ENCODE results near the gene BCL11A. TPM values are rescaled to one million over a fixed set of nuclear protein-coding genes. Genes with fewer than 3 reads are reported as not detected.

Gene BCL11A
- total RNA-seq, 1 experiment from 2014 or later = 91.4 TPM

DNA sequence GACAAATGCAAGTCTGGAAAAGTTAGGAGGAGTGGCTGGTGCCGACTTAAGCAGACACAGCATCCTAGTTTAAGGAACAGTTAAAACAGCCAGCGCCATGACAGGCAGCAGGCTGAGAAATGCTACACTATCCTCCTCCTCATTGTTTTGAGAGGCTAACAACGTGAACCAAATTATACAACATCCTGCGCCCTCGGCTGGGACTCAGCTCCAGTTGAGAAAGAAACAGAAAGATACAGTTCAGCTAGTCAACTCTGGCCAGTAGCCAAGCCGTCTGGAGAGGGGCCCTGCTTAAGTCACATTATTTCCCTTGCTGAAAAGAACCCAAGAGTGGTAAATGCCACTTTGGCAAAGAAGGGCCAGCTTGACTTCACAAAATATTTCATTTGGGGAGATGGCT is 90.2 kb downstream of the BCL11A start:
- no peaks in the 10 kb centered on the region for H3K79me1 ChIP-seq (ENCODE audit: insufficient read depth, low read depth, low read length, poor library complexity, severe bottlenecking)
- H4K91ac ChIP-seq (ENCODE audit: insufficient read length, low read depth, low read length) = no peak overlapping the region
- H3K27ac Mint-ChIP-seq = peak overlapping the region in 2 of 3 experiments; percentile 40 to 64; a peak in 3 of 7 replicates
- no peak overlapping the region for H4K5ac ChIP-seq (ENCODE audit: insufficient read length, low read depth, low read length)
- H3K27me3 Mint-ChIP-seq (ENCODE audit: low read depth) = no peaks in the 10 kb centered on the region
- H3K4me1 ChIP-seq (ENCODE audit: insufficient read depth, low read length) = 0 out of 2 replicates have a peak, but pooled peaks cover 4% of the 10 kb centered on the region
- H3K18ac ChIP-seq (ENCODE audit: insufficient read length, low read depth, low read length) = no peak overlapping the region
- TF ChIP-seq, protein P1, sequence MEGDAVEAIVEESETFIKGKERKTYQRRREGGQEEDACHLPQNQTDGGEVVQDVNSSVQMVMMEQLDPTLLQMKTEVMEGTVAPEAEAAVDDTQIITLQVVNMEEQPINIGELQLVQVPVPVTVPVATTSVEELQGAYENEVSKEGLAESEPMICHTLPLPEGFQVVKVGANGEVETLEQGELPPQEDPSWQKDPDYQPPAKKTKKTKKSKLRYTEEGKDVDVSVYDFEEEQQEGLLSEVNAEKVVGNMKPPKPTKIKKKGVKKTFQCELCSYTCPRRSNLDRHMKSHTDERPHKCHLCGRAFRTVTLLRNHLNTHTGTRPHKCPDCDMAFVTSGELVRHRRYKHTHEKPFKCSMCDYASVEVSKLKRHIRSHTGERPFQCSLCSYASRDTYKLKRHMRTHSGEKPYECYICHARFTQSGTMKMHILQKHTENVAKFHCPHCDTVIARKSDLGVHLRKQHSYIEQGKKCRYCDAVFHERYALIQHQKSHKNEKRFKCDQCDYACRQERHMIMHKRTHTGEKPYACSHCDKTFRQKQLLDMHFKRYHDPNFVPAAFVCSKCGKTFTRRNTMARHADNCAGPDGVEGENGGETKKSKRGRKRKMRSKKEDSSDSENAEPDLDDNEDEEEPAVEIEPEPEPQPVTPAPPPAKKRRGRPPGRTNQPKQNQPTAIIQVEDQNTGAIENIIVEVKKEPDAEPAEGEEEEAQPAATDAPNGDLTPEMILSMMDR (conservative IDR thresholded peaks at IDR 0.05) = no peak
- no peak overlapping the region for H2BK5ac ChIP-seq (ENCODE audit: insufficient read length, low read length)
- H3K27ac ChIP-seq (ENCODE audit: insufficient read length, low read depth, low read length) = no peak overlapping the region
- H2AFZ ChIP-seq (ENCODE audit: low read length) = no peak overlapping the region
- H3K79me2 ChIP-seq (ENCODE audit: insufficient read depth, low read length) = peaks cover 1% of the 10 kb centered on the region; the same call in 1 of the 2 replicates
- no peak overlapping the region for H3K14ac ChIP-seq (ENCODE audit: insufficient read depth, low read length)
- H2BK15ac ChIP-seq (ENCODE audit: low read depth, low read length) = no peak overlapping the region
- H3K9me3 ChIP-seq (ENCODE audit: control insufficient read depth, low read depth, low read length) = no peaks in the 10 kb centered on the region
- no peaks in the 10 kb centered on the region for H3K27me3 ChIP-seq (ENCODE audit: insufficient read depth, low read length)
- no peak overlapping the region for H3K4me2 ChIP-seq (ENCODE audit: insufficient read depth, insufficient read length, low read length)
- H2BK20ac ChIP-seq (ENCODE audit: low read depth, low read length, poor library complexity, severe bottlenecking) = no peak overlapping the region
- no CpG with 5 or more reads among the region's 6 CpGs for WGBS (ENCODE audit: extremely low coverage, insufficient read length, low lambda C conversion rate)
- H2BK120ac ChIP-seq (ENCODE audit: low read depth, low read length, poor library complexity, severe bottlenecking) = no peak overlapping the region
- H3K36me3 Mint-ChIP-seq (ENCODE audit: insufficient read depth in 1 of 3, low read depth in 3 of 3) = peaks cover 40 to 50% (median 48%) of the 10 kb centered on the region in 3 experiments
- H3K9me3 Mint-ChIP-seq = peaks cover 0 to 10% of the 10 kb centered on the region in 2 experiments; a peak in 2 of 5 replicates
- H3K23ac ChIP-seq (ENCODE audit: insufficient read length, low read depth, low read length) = no peak overlapping the region
- H4K8ac ChIP-seq (replicated peaks; ENCODE audit: insufficient read length, low read depth, low read length) = no peak overlapping the region
- no peak overlapping the region for H3K4ac ChIP-seq (ENCODE audit: low read depth, low read length)
- H3K4me3 Mint-ChIP-seq = no peak overlapping the region
- H3K4me1 Mint-ChIP-seq = peaks cover 12 to 20% of the 10 kb centered on the region in 2 experiments
- H2AK5ac ChIP-seq (ENCODE audit: insufficient read length, low read length) = no peak overlapping the region
- H3K9ac ChIP-seq (ENCODE audit: extremely low read depth, insufficient read length, low read length) = no peak overlapping the region
- H4K20me1 ChIP-seq (ENCODE audit: control insufficient read depth, insufficient read depth, insufficient read length) = no peaks in the 10 kb centered on the region
- H3K56ac ChIP-seq (ENCODE audit: insufficient read length, low read depth, low read length) = no peak overlapping the region
- DNase-seq = no peak
- no peaks in the 10 kb centered on the region for H3K23me2 ChIP-seq (ENCODE audit: insufficient read length, low read depth, low read length, poor library complexity, severe bottlenecking)
- H3T11ph ChIP-seq (ENCODE audit: low read length) = no peak overlapping the region
- no peak overlapping the region for H2BK12ac ChIP-seq (ENCODE audit: insufficient read length, low read depth, low read length)
